Vagina (tissue), 2 donors: ENCODE measurements around the gene FAM234B.

ENCODE experiments used
- CTCF ChIP-seq, 3 experiments: fragments of 450-650 bp in 2 of 3; fragments of 200-600 bp in 1 of 3; sonication (generic) in 1 of 3; IDR thresholded peaks; one replicate each; pipeline ENCODE4 v1.5.1; 2017 to 2019; ENCODE audit warnings: antibody characterized with exemption in 3 of 3, mild to moderate bottlenecking in 2 of 3, moderate library complexity in 2 of 3
- POLR2A ChIP-seq, 2 donors: fragments of 450-650 bp; IDR thresholded peaks; one replicate each; pipeline ENCODE4 v1.6.1; 2017; ENCODE audit warnings: antibody characterized with exemption in 2 of 2, mild to moderate bottlenecking in 2 of 2, moderate library complexity in 2 of 2

- TF ChIP-seq CTCF (IDR thresholded peaks at IDR 0.05) (no peak), POLR2A (IDR thresholded peaks at IDR 0.05) (no peak)
These were observed 12.0 kb upstream of the FAM234B start for GRCh38 chr12:13032164-13032563.
